Measurements from ENCODE around the gene ASF1A. TPM values are rescaled to one million over a fixed set of nuclear protein-coding genes. Genes with fewer than 3 reads are reported as not detected.

Gene ASF1A
- total RNA-seq, 1 experiment from 2014 or later, result 69.6 TPM

- intact Hi-C loops (cut with micrococcal nuclease; ENCODE audit: unreplicated experiment), result no loop called here
- Histone ChIP-seq H3K4me3 (ENCODE audit: low read depth, low read length, poor library complexity, severe bottlenecking) (no peak overlapping the region), H3K9me3 (ENCODE audit: low read depth, low read length, poor library complexity, severe bottlenecking) (no peaks in the 10 kb centered on the region), H3K27me3 (replicated peaks; ENCODE audit: insufficient read depth, low read depth, low read length, poor library complexity) (no peaks in the 10 kb centered on the region), H3K36me3 (ENCODE audit: insufficient read depth, low read length, poor library complexity, severe bottlenecking) (no peaks in the 10 kb centered on the region), H3K4me1 (ENCODE audit: insufficient read depth, low read length, poor library complexity, severe bottlenecking) (no peaks in the 10 kb centered on the region), H3K27ac (ENCODE audit: low read depth, low read length, poor library complexity, severe bottlenecking) (no peak overlapping the region)
- BruUV-seq (replicated peaks), result no TSS peak
- TF ChIP-seq CTCF (conservative IDR thresholded peaks at IDR 0.05; ENCODE audit: low read depth, low read length), result no peak
- no peak for TF ChIP-seq EZH2 (IDR thresholded peaks at IDR 0.05; ENCODE audit: borderline replicate concordance, low read depth, low read length, poor library complexity, severe bottlenecking)
- ChIA-PET POLR2A (ENCODE audit: low non-redundant PET) (no interaction called here), CTCF (no interaction called here)
- no peak for DNase-seq (ENCODE audit: low spot score)
These were observed 4.8 kb upstream of the ASF1A start for GRCh38 chr6:118889163-118889562.

GRCh38 chr6:118890997-118891790 lies 2.8 kb upstream of the ASF1A start:
- intact Hi-C loops (cut with micrococcal nuclease; ENCODE audit: unreplicated experiment), result loop anchor here (5.0 kb wide), 1 partner anchor 239 kb away; the partner anchor contains the start of gene CEP85L
- Histone ChIP-seq H3K36me3 (ENCODE audit: insufficient read depth, low read length, poor library complexity, severe bottlenecking) (no peaks in the 10 kb centered on the region), H3K27ac (ENCODE audit: low read depth, low read length, poor library complexity, severe bottlenecking) (no peak overlapping the region), H3K4me1 (ENCODE audit: insufficient read depth, low read length, poor library complexity, severe bottlenecking) (no peaks in the 10 kb centered on the region), H3K27me3 (replicated peaks; ENCODE audit: insufficient read depth, low read depth, low read length, poor library complexity) (no peaks in the 10 kb centered on the region), H3K4me3 (ENCODE audit: low read depth, low read length, poor library complexity, severe bottlenecking) (no peak overlapping the region), H3K9me3 (ENCODE audit: low read depth, low read length, poor library complexity, severe bottlenecking) (no peaks in the 10 kb centered on the region)
- CTCF ChIA-PET, result no interaction called here
- POLR2A ChIA-PET (ENCODE audit: low non-redundant PET), result no interaction called here
- TF ChIP-seq EZH2 (IDR thresholded peaks at IDR 0.05; ENCODE audit: borderline replicate concordance, low read depth, low read length, poor library complexity, severe bottlenecking) (no peak), CTCF (conservative IDR thresholded peaks at IDR 0.05; ENCODE audit: low read depth, low read length) (no peak)
- DNase-seq (ENCODE audit: low spot score), result no peak
- BruUV-seq (replicated peaks), result no TSS peak

- POLR2A ChIA-PET (ENCODE audit: low non-redundant PET), result no interaction called here
- Histone ChIP-seq H3K36me3 (ENCODE audit: insufficient read depth, low read length, poor library complexity, severe bottlenecking) (peaks cover 1% of the 10 kb centered on the region), H3K9me3 (ENCODE audit: low read depth, low read length, poor library complexity, severe bottlenecking) (no peaks in the 10 kb centered on the region), H3K27me3 (replicated peaks; ENCODE audit: insufficient read depth, low read depth, low read length, poor library complexity) (no peaks in the 10 kb centered on the region), H3K4me1 (ENCODE audit: insufficient read depth, low read length, poor library complexity, severe bottlenecking) (peaks cover 8% of the 10 kb centered on the region), H3K27ac (ENCODE audit: low read depth, low read length, poor library complexity, severe bottlenecking) (peak overlapping the region; percentile 71), H3K4me3 (ENCODE audit: low read depth, low read length, poor library complexity, severe bottlenecking) (peak overlapping the region; percentile 81)
- TF ChIP-seq EZH2 (IDR thresholded peaks at IDR 0.05; ENCODE audit: borderline replicate concordance, low read depth, low read length, poor library complexity, severe bottlenecking), result no peak
- no peak for TF ChIP-seq CTCF (conservative IDR thresholded peaks at IDR 0.05; ENCODE audit: low read depth, low read length)
- no TSS peak for BruUV-seq (replicated peaks)
- no peak for DNase-seq (ENCODE audit: low spot score)
- intact Hi-C loops (cut with micrococcal nuclease; ENCODE audit: unreplicated experiment), result loop anchor here (5.0 kb wide), 1 partner anchor 240 kb away; the partner anchor contains the start of gene CEP85L
- CTCF ChIA-PET, result no interaction called here
These were observed 1.5 kb upstream of the ASF1A start for GRCh38 chr6:118892355-118892991.
